GM13976 (cell line): ENCODE results near the gene RBP4.

Experiments used
- DNase-seq: peaks from one replicate; pipeline ENCODE4 v3.0.0; 2012; ENCODE audit warnings: low spot score
- in situ Hi-C: fragments of 300-500 bp; cut with MboI; formaldehyde crosslinking; loops from one replicate; pipeline ENCODE4 v1.12.0; 2022; ENCODE audit warnings: low sequenced_read_pairs, mixed read lengths, inconsistent platforms; ENCODE audit not compliant: unreplicated experiment
- TF ChIP-seq, protein P1 (sequence below): IDR thresholded peaks from 2 replicates; pipeline ENCODE4 v1.5.1; 2012; ENCODE audit warnings: borderline replicate concordance, mild to moderate bottlenecking; ENCODE audit not compliant: insufficient read depth; ENCODE audit errors: extremely low read depth, missing control alignments, control extremely low read depth

The RBP4 gene

DNA sequence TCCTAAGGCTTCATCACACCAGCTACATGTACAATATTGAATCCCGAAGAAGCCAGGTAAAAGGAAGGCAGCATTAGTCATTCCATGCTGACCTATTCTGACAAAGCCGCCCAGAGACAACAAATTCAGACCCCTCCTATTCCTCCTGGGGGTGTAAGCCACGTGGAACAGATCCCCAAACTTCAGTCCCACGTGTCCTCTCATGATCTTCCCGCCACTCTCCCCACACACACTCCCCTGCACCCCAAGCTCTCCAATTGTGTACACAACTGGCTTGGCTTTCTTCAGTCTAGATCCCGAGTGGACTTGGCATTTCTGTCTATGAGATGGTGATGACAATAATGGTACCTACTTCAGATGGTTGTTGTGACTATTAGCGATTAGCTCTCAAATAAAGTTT, 19.9 kb upstream of the RBP4 start:
- in situ Hi-C loops, result no loop called here
- DNase-seq, result no peak
- TF ChIP-seq, protein P1, sequence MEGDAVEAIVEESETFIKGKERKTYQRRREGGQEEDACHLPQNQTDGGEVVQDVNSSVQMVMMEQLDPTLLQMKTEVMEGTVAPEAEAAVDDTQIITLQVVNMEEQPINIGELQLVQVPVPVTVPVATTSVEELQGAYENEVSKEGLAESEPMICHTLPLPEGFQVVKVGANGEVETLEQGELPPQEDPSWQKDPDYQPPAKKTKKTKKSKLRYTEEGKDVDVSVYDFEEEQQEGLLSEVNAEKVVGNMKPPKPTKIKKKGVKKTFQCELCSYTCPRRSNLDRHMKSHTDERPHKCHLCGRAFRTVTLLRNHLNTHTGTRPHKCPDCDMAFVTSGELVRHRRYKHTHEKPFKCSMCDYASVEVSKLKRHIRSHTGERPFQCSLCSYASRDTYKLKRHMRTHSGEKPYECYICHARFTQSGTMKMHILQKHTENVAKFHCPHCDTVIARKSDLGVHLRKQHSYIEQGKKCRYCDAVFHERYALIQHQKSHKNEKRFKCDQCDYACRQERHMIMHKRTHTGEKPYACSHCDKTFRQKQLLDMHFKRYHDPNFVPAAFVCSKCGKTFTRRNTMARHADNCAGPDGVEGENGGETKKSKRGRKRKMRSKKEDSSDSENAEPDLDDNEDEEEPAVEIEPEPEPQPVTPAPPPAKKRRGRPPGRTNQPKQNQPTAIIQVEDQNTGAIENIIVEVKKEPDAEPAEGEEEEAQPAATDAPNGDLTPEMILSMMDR, result no peak

DNA sequence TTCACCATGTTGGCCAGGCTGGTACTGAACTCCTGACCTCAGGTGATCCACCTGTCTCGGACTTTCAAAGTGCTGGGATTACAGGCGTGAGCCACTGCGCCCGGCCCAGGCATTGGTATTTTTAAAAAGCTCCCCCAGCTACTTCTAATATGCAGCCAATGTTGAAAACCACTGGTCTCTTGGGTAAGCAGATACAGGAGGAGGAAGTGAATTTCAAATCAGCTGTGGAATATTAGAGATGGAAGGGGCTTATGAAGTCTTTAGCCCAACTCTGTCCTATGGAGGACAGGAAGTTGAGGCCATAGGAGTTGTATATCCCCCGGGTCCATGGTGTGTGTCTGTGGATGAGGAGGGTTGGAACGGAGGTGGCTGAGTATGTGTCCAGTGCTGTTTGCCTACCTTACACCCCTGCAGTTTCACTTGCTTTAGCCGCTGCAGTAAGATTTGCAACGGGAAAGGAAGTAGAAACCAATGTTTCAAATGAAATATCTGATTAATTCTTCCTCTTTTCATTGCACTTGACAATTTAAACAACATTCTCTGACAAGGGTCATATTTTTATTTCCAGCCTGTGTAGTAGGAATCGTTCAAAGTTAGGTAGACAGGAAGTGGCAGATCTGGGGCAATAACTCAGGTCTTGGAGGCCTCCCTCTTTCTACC, 14.7 kb upstream of the RBP4 start:
- TF ChIP-seq, protein P1, result no peak
- in situ Hi-C loops, result no loop called here
- DNase-seq, result no peak

DNA sequence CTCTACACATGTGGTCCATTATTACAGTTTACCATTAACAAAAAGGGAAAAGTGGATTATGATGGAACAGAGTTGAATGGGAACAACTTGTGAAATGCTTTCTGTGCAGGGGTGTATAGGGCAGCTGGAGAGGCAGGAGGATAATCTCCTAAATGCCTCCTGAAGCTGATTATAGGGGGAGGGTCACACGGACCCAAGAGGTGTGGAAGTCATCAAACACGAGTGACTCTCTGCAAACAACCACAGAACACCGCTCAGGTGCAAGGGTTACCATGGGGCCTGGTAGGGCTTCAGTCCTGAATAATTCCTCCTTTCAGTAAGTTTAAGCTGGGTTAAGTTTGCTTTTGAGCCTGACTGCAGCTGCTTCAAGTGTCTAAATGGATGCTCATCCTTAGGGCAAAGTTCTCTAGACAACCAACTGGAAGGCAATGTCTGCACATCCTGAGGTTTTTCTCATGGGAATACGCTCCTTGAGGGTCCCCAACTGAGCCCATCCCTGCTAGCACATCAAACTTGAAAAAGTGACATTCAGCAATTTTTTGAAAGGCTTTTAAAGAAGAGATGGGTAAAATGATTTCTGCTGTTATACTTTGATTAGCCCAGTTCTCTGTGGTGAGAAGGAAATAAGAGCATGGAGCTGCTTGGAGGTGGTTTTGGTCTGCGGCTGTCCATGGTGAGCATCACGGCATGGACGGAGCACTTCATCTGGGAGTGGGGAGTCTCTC, 13.2 kb upstream of the RBP4 start:
- TF ChIP-seq, protein P1, result no peak
- no peak for DNase-seq
- in situ Hi-C loops, result no loop called here

DNA sequence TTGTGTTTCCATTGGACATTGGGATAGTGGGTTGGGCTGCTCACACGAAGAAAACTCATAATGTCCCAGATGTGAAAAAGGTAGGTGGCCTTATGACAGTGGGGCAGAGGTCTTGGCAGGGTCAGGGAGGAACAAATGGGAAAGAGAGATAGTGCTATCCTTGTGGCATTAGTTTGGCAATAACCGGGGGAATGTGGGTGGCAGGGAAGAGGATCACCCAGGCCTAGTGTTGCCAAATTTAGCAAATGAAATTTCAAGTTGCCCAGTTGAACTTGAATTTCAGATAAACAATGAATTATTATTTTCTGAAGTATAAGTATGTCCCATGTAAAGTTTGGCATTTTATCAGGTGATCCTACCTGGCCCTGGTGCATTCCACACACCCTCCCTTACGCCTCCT, 12.1 kb upstream of the RBP4 start:
- no peak for DNase-seq
- TF ChIP-seq, protein P1, result no peak
- in situ Hi-C loops, result no loop called here

DNA sequence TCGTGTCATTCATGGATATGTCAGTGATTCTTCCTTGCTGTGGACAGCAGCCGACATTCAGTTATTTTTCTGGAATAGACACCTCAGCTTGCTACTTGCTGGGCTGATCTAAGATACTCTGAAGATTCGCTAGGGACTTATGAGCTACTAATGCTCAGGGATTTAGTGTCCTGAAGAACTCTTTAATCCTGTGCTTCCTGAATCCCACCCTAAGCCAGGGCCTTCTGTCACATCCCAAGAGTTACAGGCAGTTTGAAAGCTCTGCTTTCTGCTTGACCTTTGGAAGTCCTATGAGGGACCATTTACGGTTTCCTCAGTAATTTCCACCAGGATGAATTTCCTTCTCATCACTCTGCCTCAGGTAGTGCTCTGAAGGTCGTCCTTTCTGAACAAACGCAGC, 11.3 kb upstream of the RBP4 start, which contains the start of gene PDE6C:
TSS of gene PDE6C (plus strand) at position 227 of the 400 bp plus-strand sequence. CDS start 189 bp downstream, outside the sequence.
- TF ChIP-seq, protein P1, result no peak
- in situ Hi-C loops, result no loop called here
- no peak for DNase-seq

DNA sequence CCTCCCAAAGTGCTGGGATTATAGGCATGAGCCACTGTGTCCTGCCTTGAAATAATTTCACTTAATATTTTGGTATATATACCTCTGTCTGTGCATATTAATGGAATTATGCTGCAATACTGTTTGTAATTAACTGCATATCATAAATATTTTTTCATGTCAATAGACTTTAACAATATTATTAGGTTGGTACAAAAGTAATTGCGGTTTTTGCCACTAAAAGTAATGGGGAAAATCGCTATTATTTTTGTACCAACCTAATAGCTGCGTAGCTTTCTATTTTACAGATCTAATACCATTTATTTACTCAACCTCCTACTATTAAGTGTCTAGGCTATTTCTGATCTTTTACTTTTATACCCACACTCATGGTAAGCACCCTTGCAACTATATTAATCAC, 7.4 kb upstream of the RBP4 start:
- TF ChIP-seq, protein P1, result no peak
- in situ Hi-C loops, result no loop called here
- DNase-seq, result no peak

DNA sequence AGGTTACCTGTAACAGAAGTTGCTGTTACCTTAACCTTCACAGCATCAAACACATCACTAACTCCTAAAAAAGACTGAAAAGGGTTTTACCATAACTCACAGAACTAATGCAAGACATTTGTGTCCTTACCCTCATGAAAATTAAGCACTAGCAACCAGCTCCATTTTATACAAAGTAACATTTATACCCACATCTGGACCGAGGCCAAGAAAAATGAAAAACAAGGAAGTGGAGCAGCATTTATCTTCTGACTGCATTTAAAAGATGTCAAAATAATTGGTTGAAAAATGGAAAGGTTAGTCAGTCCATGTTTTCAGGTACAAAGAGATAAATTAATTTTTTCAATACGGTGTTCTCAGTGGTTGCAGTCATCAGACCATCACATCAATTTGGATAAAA, 3.1 kb upstream of the RBP4 start:
- TF ChIP-seq, protein P1, result no peak
- DNase-seq, result no peak
- in situ Hi-C loops, result no loop called here
